Measurements from ENCODE around the gene DPY19L2.
"Not testable (repeated sequence)": the region's sequence is repeated elsewhere in the genome, so short reads cannot be mapped to it uniquely, and the experiment has no call there.

DNA sequence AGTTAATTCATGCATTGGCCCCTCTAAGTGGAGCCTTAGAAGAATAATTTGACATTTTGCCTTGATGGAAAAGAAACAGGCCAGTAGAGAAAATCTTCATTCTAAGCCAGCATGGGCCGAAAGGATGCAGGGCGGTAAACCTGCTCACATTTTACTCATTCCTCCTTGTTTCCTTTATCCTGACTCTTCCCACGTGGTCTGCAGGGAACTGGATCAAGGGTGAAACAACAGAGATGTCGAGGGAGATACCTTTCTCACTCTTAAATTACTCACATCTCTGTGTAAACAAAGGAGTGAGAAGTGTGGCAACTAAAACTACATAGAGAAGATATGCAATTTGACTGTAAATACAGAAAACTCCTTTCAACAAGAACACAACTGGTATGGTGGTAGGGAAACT is 73.5 kb downstream of the DPY19L2 start:
- TF ChIP-seq, protein P1, sequence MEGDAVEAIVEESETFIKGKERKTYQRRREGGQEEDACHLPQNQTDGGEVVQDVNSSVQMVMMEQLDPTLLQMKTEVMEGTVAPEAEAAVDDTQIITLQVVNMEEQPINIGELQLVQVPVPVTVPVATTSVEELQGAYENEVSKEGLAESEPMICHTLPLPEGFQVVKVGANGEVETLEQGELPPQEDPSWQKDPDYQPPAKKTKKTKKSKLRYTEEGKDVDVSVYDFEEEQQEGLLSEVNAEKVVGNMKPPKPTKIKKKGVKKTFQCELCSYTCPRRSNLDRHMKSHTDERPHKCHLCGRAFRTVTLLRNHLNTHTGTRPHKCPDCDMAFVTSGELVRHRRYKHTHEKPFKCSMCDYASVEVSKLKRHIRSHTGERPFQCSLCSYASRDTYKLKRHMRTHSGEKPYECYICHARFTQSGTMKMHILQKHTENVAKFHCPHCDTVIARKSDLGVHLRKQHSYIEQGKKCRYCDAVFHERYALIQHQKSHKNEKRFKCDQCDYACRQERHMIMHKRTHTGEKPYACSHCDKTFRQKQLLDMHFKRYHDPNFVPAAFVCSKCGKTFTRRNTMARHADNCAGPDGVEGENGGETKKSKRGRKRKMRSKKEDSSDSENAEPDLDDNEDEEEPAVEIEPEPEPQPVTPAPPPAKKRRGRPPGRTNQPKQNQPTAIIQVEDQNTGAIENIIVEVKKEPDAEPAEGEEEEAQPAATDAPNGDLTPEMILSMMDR (conservative IDR thresholded peaks at IDR 0.05), result not testable (repeated sequence)
- TF ChIP-seq EZH2 (IDR thresholded peaks at IDR 0.05; ENCODE audit: low read depth), result not testable (repeated sequence)
